C1 segment of cervical spinal cord (tissue), 14 donors: ENCODE results near the gene CCL2.

Experiments used
- DNase-seq, 14 donors: peaks; one replicate each; lab custom pipeline; 2025; lab: John Stamatoyannopoulos, UW

The CCL2 gene

GRCh38 chr17:34237458-34237857 is 17.6 kb upstream of the CCL2 start:
- DNase-seq: no peak

DNA sequence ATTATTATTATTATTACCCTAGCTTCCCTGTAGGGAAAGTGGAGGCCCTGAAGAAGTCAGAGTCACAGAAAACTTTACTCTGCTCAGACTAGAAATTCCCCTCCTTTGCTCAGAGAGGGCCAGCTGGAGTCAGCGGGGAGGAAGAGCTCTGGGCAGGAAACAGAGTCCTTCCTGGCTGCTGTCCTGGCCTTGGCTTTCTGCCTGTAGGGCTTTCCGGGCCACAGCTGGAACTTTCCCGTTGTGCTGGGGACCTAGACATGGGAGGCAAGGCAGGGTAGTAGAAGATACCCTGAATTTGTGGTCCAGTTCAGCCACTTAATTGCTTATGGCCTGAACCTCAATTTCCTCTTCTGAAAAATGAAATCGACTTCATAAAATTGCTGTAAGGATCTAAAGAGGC is 14.0 kb upstream of the CCL2 start:
- DNase-seq: peak in 5 of 14 donors; percentile 24 to 39 (median 35)

DNA sequence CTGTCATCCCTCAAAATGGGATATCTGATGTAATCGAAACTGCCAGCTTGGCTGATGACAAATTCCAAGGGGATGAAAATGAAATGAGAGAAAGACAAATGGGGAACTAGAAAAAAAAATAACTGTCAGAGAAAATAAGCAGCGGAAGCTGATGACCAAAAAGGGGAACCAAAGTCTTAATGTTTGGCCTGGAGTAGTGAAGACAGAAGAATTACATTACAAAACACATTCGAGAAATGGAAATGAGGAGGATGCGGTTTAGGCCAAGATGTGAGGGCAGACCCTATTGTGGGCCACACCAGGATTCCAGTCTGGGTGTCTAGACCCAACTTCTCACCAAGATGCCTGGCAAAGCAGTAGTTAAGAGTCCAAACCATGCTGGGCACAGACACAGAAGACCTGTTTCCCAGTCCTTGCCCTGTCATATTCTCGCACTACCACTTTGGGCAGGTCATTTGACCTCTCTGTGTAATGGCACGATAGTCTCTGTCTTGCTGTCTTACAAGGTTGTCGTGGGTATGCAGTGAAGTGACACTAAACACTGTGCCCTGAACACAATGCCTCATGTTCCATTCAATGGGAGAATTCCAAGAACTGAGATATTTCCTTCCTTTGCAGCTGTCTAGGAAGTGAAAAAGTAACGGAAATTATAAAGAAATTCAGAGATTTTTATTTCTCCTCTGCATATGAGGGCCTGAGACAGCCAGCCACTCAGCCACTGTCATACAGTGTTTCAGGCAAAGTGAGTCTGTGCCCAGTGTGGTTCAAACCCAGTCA is 12.3 kb upstream of the CCL2 start:
- DNase-seq: no peak

DNA sequence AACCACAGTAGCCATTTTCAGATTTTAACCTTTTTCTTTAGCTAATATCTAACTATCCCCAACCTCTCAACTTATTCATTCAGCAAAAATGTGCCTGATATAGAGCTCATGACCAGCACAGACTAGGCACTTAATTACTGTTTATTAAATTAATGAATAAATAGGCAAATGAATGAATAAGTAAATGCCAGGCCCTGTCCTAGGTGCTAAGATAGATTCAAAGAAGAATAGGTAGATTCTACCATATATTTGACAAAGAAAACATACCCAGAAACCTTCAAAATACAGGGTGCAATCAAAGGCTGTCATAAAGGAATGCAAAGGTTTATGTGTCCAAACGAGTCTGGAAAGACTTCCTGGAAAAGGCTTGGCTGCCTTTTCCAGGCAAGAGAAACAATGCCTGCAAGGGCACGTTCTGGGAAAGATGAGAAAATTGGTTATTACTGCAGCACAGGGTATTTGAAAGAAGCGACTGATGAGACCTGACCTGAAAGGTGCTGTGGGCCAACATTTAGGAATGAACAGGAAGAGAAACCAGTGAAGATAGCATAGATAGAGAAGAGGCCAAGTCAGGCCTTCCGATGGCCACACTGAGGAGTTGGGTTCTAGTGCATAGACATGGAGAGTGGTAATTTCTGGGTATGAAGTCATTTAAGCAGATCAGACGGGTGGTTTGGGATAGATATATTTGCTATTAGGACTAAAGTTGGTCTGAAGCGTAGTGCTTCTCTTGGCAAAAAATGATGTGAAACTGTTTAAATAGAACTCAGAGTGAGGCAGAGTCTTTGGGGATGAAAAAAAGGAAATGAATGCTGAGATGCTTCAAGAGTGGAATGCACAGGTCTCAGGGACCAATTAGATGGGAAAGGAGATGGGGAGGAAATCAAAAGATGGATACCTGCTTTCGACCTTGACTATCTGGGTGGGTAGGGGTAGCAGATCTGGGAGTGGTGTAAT is 11.4 kb upstream of the CCL2 start:
- no peak for DNase-seq

DNA sequence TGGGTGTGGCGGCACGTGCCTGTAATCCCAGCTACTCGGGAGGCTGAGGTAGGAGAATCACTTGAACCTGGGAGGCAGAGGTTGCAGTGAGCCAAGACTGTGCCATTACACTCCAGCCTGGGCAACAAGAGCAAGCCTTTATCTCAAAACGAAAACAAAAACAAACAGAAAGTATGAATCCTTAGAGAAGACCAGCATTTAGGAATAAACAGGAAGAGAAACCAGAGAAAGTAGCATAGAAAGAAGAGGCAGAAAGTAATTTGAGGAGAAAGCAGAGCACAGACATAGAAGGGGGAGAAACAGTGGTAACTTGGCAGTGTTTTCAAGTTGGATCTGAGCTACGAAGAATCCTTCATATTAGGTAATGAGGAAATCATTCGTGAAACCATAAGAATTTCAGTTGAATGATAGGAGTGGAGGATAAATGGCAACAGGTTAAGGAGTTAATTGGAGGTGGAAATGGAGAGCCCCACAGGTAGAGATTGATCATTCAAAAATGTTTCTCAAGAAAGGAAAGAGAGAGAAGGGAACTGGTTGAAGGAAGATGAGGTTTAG is 9.7 kb upstream of the CCL2 start:
- no peak for DNase-seq

- DNase-seq: no peak
Observed at GRCh38 chr17:34246446-34246845, 8.6 kb upstream of the CCL2 start.

DNA sequence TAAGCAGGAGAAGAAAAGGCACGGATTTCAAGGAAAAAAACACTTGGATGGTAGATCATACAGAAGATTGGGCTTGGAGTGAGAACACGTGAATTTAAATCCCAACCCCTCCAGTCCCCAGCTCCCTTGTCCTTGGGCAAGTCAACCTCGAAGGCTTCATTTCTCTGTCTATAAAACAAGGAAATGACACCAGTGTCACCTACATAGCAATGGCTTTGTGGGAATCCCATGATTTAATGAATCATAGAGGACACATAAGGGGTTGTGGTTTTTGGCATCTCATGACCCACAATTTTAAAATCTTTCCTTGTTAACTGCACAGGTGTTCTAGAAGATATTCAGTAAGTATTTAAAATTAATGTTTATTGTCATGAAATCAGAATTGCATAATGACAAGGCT is 8.2 kb upstream of the CCL2 start:
- no peak for DNase-seq

DNA sequence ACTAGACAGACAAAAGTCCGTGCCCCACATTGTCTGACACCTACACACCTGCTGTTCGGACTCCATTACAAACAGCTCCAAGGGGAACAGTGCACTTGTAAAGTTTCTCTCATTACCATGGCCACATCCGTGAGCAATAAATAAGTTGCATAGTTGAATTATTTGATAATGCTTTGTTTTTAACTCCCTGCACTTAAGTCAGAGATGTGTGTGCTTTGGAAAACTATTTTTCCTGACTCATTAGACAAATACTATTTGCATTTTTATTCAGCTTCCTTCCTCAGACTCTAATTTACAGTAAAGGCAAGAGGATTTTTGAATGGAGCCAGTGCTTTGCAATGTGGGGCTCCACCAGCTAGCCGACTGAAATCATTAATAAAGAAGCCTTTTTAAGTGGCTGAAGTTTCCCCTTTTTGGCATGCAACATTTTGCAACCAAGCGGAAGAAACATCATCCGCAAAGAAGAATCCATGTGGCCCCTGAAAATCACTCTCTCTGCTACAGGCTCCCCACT is 6.5 kb upstream of the CCL2 start:
- no peak for DNase-seq

GRCh38 chr17:34249061-34249460 is 6.0 kb upstream of the CCL2 start:
- no peak for DNase-seq

GRCh38 chr17:34249478-34249877 is 5.6 kb upstream of the CCL2 start:
- no peak for DNase-seq

GRCh38 chr17:34251186-34251585 is 3.9 kb upstream of the CCL2 start:
- no peak for DNase-seq

- peak in 3 of 14 donors; percentile 53 to 63 (median 63) for DNase-seq
Observed at GRCh38 chr17:34252095-34252443, 3.0 kb upstream of the CCL2 start.

DNA sequence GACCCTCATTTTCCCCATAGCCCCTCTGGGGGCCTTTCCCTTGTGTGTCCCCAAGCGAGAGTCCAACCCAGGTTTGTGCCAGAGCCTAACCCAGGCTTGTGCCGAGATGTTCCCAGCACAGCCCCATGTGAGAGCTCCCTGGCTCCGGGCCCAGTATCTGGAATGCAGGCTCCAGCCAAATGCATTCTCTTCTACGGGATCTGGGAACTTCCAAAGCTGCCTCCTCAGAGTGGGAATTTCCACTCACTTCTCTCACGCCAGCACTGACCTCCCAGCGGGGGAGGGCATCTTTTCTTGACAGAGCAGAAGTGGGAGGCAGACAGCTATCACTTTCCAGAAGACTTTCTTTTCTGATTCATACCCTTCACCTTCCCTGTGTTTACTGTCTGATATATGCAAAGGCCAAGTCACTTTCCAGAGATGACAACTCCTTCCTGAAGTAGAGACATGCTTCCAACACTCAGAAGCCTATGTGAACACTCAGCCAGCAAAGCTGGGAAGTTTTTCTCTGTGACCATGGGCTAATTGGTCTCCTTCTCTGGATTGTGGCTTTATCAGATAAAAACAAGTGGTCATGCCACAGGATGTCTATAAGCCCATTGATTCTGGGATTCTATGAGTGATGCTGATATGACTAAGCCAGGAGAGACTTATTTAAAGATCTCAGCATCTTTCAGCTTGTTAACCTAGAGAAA is 2.5 kb upstream of the CCL2 start:
- peak in 11 of 14 donors; percentile 24 to 88 (median 70) for DNase-seq

- no peak for DNase-seq
Observed at GRCh38 chr17:34253139-34253525, 2.0 kb upstream of the CCL2 start.

DNA sequence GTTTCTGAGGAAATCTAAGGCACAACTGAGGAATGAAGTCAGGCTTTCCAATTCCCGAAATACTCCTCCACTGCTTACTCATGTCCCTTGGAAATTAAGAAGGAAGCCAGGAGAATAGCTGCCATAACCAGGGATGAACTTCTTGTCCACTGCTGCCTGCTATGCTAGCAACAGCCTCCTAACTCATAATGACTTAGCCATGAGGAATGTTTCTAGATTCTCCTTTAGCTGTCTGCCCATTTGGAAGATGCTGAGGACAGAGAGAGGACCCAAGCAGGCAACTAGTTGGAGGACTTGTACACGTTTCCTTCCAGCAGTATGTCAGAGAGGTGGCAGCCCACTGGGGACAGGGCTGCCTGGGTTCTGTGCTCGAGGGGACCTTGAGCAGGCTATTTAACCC is 939 bp upstream of the CCL2 start:
- peak in 1 of 14 donors; percentile 26 for DNase-seq

DNA sequence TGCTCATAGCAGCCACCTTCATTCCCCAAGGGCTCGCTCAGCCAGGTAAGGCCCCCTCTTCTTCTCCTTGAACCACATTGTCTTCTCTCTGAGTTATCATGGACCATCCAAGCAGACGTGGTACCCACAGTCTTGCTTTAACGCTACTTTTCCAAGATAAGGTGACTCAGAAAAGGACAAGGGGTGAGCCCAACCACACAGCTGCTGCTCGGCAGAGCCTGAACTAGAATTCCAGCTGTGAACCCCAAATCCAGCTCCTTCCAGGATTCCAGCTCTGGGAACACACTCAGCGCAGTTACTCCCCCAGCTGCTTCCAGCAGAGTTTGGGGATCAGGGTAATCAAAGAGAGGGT is 272 bp downstream of the CCL2 start:
- no peak for DNase-seq

GRCh38 chr17:34255841-34256240 is 756 bp downstream of the CCL2 start:
- no peak for DNase-seq

GRCh38 chr17:34257299-34257985 is 2.4 kb downstream of the CCL2 start:
- DNase-seq: no peak

GRCh38 chr17:34257986-34258326 is 2.9 kb downstream of the CCL2 start:
- no peak for DNase-seq

DNA sequence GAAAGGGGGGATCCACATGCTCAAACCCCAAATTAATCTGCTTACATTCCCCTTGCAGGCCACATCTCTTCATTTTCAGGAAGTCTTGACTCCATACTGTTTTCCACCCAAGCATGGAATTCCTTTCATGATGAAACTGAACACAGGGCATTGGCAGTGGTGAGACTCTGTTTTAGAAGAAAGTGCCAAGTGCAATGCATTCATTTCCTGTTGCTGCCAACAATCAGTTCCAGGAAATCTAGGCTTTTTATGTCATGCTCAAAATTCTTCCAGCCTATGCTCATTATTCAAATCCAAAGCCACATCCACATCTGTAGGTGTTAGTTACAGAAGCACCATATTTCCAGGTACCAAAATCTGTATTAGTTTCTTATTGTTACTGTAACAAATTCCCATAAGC is 4.1 kb downstream of the CCL2 start:
- no peak for DNase-seq

DNA sequence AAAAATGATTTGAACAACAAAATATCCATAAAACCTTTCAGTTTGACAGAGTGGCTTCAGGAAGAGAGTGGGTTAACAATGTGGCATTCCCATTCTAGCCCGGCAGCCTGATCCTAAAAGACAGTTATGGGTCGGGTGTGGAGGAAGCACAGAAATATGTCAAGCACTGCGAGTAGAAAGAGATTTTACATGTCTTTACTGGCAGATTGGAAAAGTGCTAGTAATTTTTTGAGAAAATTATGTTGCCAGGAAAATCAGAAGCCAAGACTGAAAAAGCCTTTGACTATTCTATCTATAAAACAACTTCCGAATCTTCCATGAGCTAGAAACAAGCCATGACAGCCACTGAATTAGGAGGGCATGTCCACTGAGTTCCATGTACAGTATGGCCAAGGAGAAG is 5.8 kb downstream of the CCL2 start:
- DNase-seq: no peak
